Activated CD4-positive, alpha-beta T cell treated with anti-CD3 and anti-CD28 coated beads, Interleukin-2, amount 10 ng/mL, durations not matched to agents 24 days and 14 days (primary cell): ENCODE results near the gene CD86. TPM values are rescaled to one million over a fixed set of nuclear protein-coding genes. Genes with fewer than 3 reads are reported as not detected.

Source experiments
- DNase-seq: peaks from one replicate; pipeline ENCODE4 v3.0.0; 2022
- H3K27ac Mint-ChIP-seq: one replicate; pipeline ENCODE4 v1.8.0; 2022; ENCODE audit warnings: mild to moderate bottlenecking, mixed read lengths
- H3K27me3 Mint-ChIP-seq: one replicate; pipeline ENCODE4 v1.8.0; 2022; ENCODE audit warnings: mixed read lengths
- H3K36me3 Mint-ChIP-seq: one replicate; pipeline ENCODE4 v1.8.0; 2022; ENCODE audit warnings: low read depth, mild to moderate bottlenecking, mixed read lengths
- H3K4me1 Mint-ChIP-seq: one replicate; pipeline ENCODE4 v1.8.0; 2021; ENCODE audit warnings: mixed read lengths
- H3K4me3 Mint-ChIP-seq: one replicate; pipeline ENCODE4 v1.8.0; 2022; ENCODE audit warnings: mild to moderate bottlenecking, moderate library complexity, mixed read lengths
- H3K9me3 Mint-ChIP-seq: one replicate; pipeline ENCODE4 v1.8.0; 2021; ENCODE audit warnings: mixed read lengths
- intact Hi-C: fragments of 100-400 bp; cut with micrococcal nuclease; formaldehyde crosslinking; loops from one replicate; pipeline ENCODE4 v1.15.1; 2023
- total RNA-seq: library from RNA; stranded (reverse); gene quantifications from 2 replicates; pipeline ENCODE4 v1.2.3, GENCODE V29; 2022

The CD86 gene, protein sequence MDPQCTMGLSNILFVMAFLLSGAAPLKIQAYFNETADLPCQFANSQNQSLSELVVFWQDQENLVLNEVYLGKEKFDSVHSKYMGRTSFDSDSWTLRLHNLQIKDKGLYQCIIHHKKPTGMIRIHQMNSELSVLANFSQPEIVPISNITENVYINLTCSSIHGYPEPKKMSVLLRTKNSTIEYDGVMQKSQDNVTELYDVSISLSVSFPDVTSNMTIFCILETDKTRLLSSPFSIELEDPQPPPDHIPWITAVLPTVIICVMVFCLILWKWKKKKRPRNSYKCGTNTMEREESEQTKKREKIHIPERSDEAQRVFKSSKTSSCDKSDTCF
- total RNA-seq: 1.4 TPM in 2 replicates

- H3K27ac Mint-ChIP-seq: no peak within 1 kb of the TSS
- intact Hi-C loops: no loop called here
- H3K4me3 Mint-ChIP-seq: no peak within 1 kb of the TSS
- no peak for DNase-seq
- no peaks in the 10 kb centered on the region for H3K36me3 Mint-ChIP-seq
- H3K4me1 Mint-ChIP-seq: no peaks in the 10 kb centered on the region
- H3K27me3 Mint-ChIP-seq: peaks cover 40% of the 10 kb centered on the region
- H3K9me3 Mint-ChIP-seq: peaks cover 11% of the 10 kb centered on the region
These were observed at the start of gene CD86 for GRCh38 chr3:122055215-122055614. CD86 (plus strand) TSS chr3:122055362; CDS start chr3:122055490, 128 bp downstream.

DNA sequence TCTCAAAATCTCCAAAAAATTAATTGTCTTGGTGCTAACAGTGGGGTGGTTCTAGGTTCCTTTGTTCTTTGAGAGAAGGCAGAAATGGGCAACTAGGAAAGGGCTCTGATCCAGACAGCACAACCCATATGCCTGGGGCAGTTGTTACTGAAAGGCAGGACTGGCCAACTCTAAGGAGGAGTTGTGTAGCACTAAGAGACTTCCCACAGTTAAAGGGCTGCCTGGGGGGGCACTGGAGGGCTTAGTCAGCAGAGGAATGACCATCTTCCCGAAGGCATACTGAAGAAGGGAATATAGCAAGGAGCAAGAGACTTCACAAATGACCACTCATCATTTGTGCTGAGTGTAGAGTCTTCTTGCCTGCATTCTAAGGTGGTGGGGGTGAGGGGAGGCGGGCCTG lies 48.9 kb upstream of the CD86 start:
- no peaks in the 10 kb centered on the region for H3K9me3 Mint-ChIP-seq
- no peak overlapping the region for H3K27ac Mint-ChIP-seq
- H3K4me1 Mint-ChIP-seq: peaks cover 26% of the 10 kb centered on the region
- H3K27me3 Mint-ChIP-seq: peaks cover 6% of the 10 kb centered on the region
- no peak overlapping the region for H3K4me3 Mint-ChIP-seq
- DNase-seq: no peak
- no peaks in the 10 kb centered on the region for H3K36me3 Mint-ChIP-seq
- intact Hi-C loops: loop anchor here (10.0 kb wide), 1 partner anchor 461 kb away; the partner anchor contains the start of gene POLQ

GRCh38 chr3:122008166-122008565 lies 47.0 kb upstream of the CD86 start:
- intact Hi-C loops: loop anchor here (10.0 kb wide), 1 partner anchor 463 kb away; the partner anchor contains the start of gene POLQ
- Mint-ChIP-seq H3K27me3 (peaks cover 6% of the 10 kb centered on the region), H3K4me1 (peaks cover 38% of the 10 kb centered on the region), H3K9me3 (no peaks in the 10 kb centered on the region), H3K36me3 (no peaks in the 10 kb centered on the region), H3K27ac (no peak overlapping the region), H3K4me3 (no peak overlapping the region)
- no peak for DNase-seq

DNA sequence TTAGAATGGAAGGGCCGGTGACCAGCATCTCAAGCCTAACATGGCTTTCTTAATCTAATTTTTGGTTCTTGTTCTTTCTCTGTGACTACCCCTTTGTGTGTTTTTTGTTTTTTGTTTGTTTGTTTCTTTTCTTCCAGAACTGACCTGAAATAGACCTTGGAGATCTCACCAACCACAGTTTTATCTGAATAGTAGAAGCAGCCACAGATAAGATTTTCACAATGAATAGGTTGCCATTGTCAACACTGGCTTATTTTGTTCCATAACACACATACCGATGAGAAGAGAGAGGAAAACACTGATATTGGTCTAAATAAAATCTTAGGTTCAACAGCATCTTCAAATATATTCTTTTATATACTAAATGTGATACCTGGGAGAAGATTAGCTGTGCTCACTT lies 44.7 kb upstream of the CD86 start:
- Mint-ChIP-seq H3K36me3 (no peaks in the 10 kb centered on the region), H3K27me3 (peaks cover 3% of the 10 kb centered on the region), H3K9me3 (no peaks in the 10 kb centered on the region), H3K4me1 (peaks cover 21% of the 10 kb centered on the region), H3K27ac (no peak overlapping the region), H3K4me3 (no peak overlapping the region)
- DNase-seq: no peak
- intact Hi-C loops: loop anchor here (5.0 kb wide), 1 partner anchor 92 kb away; no protein-coding TSS in a partner anchor

GRCh38 chr3:122011396-122011795 lies 43.8 kb upstream of the CD86 start:
- Mint-ChIP-seq H3K27ac (peak overlapping the region; percentile 52), H3K9me3 (peaks cover 5% of the 10 kb centered on the region), H3K27me3 (peaks cover 3% of the 10 kb centered on the region), H3K4me3 (no peak overlapping the region), H3K36me3 (no peaks in the 10 kb centered on the region), H3K4me1 (peaks cover 21% of the 10 kb centered on the region)
- DNase-seq: no peak
- intact Hi-C loops: loop anchor here (5.0 kb wide), 1 partner anchor 91 kb away; no protein-coding TSS in a partner anchor

DNA sequence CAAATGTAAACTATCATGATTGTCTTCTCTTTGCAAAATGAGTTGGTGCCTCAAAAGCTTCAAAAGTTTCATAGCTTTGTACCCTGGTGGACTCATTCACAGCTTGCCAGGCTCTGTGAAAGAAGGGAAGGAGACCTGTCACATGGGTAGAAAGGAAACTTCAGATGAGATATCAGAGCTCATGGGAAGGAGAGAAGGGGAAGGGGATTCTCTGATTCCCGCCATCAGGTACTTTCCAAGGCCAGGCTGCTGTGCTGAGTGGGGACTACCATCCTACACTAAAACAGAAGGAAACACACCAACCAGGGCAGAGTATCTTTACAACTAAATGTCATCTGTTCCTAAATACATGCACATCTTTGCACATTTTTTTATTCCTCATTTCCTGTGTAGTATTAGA lies 42.3 kb upstream of the CD86 start:
- Mint-ChIP-seq H3K36me3 (no peaks in the 10 kb centered on the region), H3K4me1 (peaks cover 21% of the 10 kb centered on the region), H3K9me3 (peaks cover 5% of the 10 kb centered on the region), H3K4me3 (no peak overlapping the region), H3K27me3 (peaks cover 8% of the 10 kb centered on the region), H3K27ac (no peak overlapping the region)
- intact Hi-C loops: loop anchor here (2.0 to 5.0 kb wide), 2 partner anchors 14 to 89 kb away; no protein-coding TSS in a partner anchor
- DNase-seq: no peak

DNA sequence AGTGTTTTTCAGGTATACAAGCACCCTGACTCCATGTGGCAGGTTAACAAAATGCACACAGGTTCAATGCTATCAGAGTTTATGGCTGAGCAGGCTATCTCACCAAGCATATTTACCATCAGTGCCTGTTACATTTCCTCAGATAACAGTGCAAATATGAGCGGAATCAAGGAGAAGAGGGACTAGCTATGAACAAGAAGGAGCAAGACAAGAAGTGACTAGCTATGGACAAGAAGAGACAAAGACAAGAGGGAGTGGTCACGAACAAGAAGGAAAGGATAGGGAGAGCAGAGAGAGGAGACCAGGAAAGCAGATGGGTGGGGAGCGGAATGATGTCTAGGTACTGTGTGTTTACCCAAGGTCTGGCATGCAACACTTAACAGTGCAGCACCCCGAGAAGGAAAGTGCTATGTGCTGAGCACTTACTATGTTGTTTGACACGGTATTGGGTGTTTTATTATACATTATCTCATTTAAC lies 41.7 kb upstream of the CD86 start:
- no peak for DNase-seq

GRCh38 chr3:122014741-122015140 lies 40.4 kb upstream of the CD86 start:
- H3K36me3 Mint-ChIP-seq: no peaks in the 10 kb centered on the region
- intact Hi-C loops: loop anchor here (2.0 to 5.0 kb wide), 4 partner anchors 16 to 132 kb away; no protein-coding TSS in a partner anchor
- H3K27me3 Mint-ChIP-seq: peaks cover 19% of the 10 kb centered on the region
- no peak overlapping the region for H3K4me3 Mint-ChIP-seq
- H3K4me1 Mint-ChIP-seq: peaks cover 21% of the 10 kb centered on the region
- H3K9me3 Mint-ChIP-seq: peaks cover 5% of the 10 kb centered on the region
- no peak for DNase-seq
- no peak overlapping the region for H3K27ac Mint-ChIP-seq

More for the DNA sequence above, 41.7 kb upstream of the CD86 start:
- peaks cover 21% of the 10 kb centered on the region for H3K4me1 Mint-ChIP-seq
- no peaks in the 10 kb centered on the region for H3K36me3 Mint-ChIP-seq
- H3K4me3 Mint-ChIP-seq: no peak overlapping the region
- H3K27me3 Mint-ChIP-seq: peaks cover 10% of the 10 kb centered on the region
- no peak overlapping the region for H3K27ac Mint-ChIP-seq
- intact Hi-C loops: loop anchor here (2.0 to 5.0 kb wide), 2 partner anchors 15 to 89 kb away; no protein-coding TSS in a partner anchor
- H3K9me3 Mint-ChIP-seq: peaks cover 5% of the 10 kb centered on the region

- Mint-ChIP-seq H3K27ac (no peak overlapping the region), H3K9me3 (peaks cover 5% of the 10 kb centered on the region), H3K36me3 (no peaks in the 10 kb centered on the region), H3K4me3 (no peak overlapping the region), H3K4me1 (peaks cover 9% of the 10 kb centered on the region), H3K27me3 (peaks cover 36% of the 10 kb centered on the region)
- intact Hi-C loops: no loop called here
- DNase-seq: peak; percentile 43
These were observed 35.7 kb upstream of the CD86 start for GRCh38 chr3:122019493-122019892.

- peaks cover 11% of the 10 kb centered on the region for H3K4me1 Mint-ChIP-seq
- DNase-seq: peak; percentile 36
- H3K9me3 Mint-ChIP-seq: peaks cover 1% of the 10 kb centered on the region
- H3K27ac Mint-ChIP-seq: no peak overlapping the region
- H3K36me3 Mint-ChIP-seq: no peaks in the 10 kb centered on the region
- intact Hi-C loops: no loop called here
- no peak overlapping the region for H3K4me3 Mint-ChIP-seq
- H3K27me3 Mint-ChIP-seq: peaks cover 38% of the 10 kb centered on the region
These were observed 34.1 kb upstream of the CD86 start for GRCh38 chr3:122021037-122021436.

- Mint-ChIP-seq H3K27ac (no peak within 1 kb of the TSS), H3K27me3 (peaks cover 37% of the 10 kb centered on the region), H3K9me3 (no peaks in the 10 kb centered on the region), H3K4me1 (peaks cover 11% of the 10 kb centered on the region), H3K36me3 (no peaks in the 10 kb centered on the region), H3K4me3 (peak within 1 kb of the TSS; percentile 71)
- peak; percentile 74 for DNase-seq
- intact Hi-C loops: no loop called here
These were observed 33.3 kb upstream of the CD86 start, which contains the start of gene ILDR1 for GRCh38 chr3:122021811-122022401. ILDR1 (minus strand) TSS chr3:122022247; CDS start chr3:122022077, 170 bp downstream.

DNA sequence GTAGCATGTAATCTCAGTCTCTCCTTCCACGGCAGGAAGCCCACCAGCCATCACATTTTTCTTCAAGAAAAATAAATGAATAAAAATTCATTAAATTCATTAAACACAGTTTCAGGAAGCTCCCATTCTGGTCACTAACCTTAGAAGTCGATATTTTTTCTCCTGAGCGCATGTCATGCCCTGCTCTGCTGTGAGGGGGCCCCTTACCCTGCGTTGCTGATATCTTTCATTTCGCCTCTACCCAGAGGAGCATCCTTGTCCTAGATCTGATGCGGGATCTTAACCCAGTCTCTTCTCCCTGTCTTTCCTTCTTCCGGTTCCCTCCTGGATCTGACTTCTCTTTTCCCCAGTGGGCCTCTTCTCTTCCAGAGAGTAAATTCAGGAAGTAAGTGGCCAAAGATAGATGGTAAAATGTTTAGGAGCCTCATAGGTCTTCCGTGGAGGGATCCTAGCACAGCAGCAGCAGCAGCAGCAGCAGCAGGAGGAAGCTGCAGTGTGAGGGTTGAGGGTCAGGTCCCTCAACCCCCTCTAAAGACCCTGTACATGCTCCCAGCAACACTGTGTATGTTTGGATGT lies 31.7 kb upstream of the CD86 start:
- Mint-ChIP-seq H3K4me3 (peak overlapping the region; percentile 17), H3K36me3 (no peaks in the 10 kb centered on the region), H3K4me1 (peaks cover 11% of the 10 kb centered on the region), H3K27me3 (peaks cover 32% of the 10 kb centered on the region), H3K9me3 (no peaks in the 10 kb centered on the region), H3K27ac (no peak overlapping the region)
- intact Hi-C loops: no loop called here
- DNase-seq: peak; percentile 48

- no peak overlapping the region for H3K4me3 Mint-ChIP-seq
- no peak for DNase-seq
- peaks cover 23% of the 10 kb centered on the region for H3K27me3 Mint-ChIP-seq
- H3K27ac Mint-ChIP-seq: no peak overlapping the region
- no peaks in the 10 kb centered on the region for H3K36me3 Mint-ChIP-seq
- peaks cover 11% of the 10 kb centered on the region for H3K4me1 Mint-ChIP-seq
- H3K9me3 Mint-ChIP-seq: no peaks in the 10 kb centered on the region
- intact Hi-C loops: no loop called here
These were observed 30.4 kb upstream of the CD86 start for GRCh38 chr3:122024800-122025199.

DNA sequence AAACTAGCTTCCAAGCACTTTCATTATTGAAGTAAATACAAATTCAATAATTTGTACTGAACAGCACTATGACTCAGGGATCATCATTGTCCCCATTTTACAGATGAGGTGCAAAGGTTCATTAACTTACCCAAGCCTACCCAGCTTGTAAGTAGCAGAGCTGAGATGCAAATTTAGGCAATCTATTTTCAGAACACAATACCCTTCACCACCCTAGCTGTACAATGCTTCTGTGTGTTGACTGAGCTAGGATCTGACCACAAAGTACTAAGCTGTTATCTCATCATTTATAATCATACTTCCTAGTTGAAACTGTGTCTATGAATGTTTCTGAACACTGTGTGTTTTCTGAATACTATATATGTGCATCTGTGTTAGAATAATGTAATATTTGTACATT lies 29.9 kb upstream of the CD86 start:
- H3K27ac Mint-ChIP-seq: no peak overlapping the region
- H3K36me3 Mint-ChIP-seq: no peaks in the 10 kb centered on the region
- peaks cover 19% of the 10 kb centered on the region for H3K27me3 Mint-ChIP-seq
- peak; percentile 46 for DNase-seq
- intact Hi-C loops: no loop called here
- peaks cover 14% of the 10 kb centered on the region for H3K4me1 Mint-ChIP-seq
- peaks cover 2% of the 10 kb centered on the region for H3K9me3 Mint-ChIP-seq
- no peak overlapping the region for H3K4me3 Mint-ChIP-seq
